IPS-20b (cell line): ENCODE measurements around the gene SPACA7.

Source experiments
- H3K27ac ChIP-seq: one replicate; pipeline ENCODE4 v1.5.1; 2013; ENCODE audit warnings: low read length
- H3K27me3 ChIP-seq: 2 replicates; pipeline ENCODE4 v1.6.1; 2013; ENCODE audit warnings: mild to moderate bottlenecking, low read length, inconsistent platforms; ENCODE audit not compliant: insufficient read depth
- H3K36me3 ChIP-seq: 2 replicates; pipeline ENCODE4 v1.6.1; 2013; ENCODE audit warnings: low read depth, mild to moderate bottlenecking, inconsistent platforms, low read length, moderate library complexity; ENCODE audit not compliant: insufficient read depth
- H3K4me1 ChIP-seq: 2 replicates; pipeline ENCODE4 v1.6.1; 2013; ENCODE audit warnings: mild to moderate bottlenecking, control low read depth, inconsistent platforms, low read length, moderate library complexity; ENCODE audit not compliant: insufficient read depth
- H3K4me3 ChIP-seq: 2 replicates; pipeline ENCODE4 v1.5.1; 2013; ENCODE audit warnings: mild to moderate bottlenecking, low read length, inconsistent platforms
- H3K9ac ChIP-seq: 2 replicates; pipeline ENCODE4 v1.6.1; 2013; ENCODE audit warnings: low read depth, mild to moderate bottlenecking, inconsistent platforms, low read length, moderate library complexity
- H3K9me3 ChIP-seq: 2 replicates; pipeline ENCODE4 v1.6.1; 2013; ENCODE audit warnings: mild to moderate bottlenecking, low read depth, low read length, inconsistent platforms; ENCODE audit not compliant: insufficient read depth

SPACA7 gene

DNA sequence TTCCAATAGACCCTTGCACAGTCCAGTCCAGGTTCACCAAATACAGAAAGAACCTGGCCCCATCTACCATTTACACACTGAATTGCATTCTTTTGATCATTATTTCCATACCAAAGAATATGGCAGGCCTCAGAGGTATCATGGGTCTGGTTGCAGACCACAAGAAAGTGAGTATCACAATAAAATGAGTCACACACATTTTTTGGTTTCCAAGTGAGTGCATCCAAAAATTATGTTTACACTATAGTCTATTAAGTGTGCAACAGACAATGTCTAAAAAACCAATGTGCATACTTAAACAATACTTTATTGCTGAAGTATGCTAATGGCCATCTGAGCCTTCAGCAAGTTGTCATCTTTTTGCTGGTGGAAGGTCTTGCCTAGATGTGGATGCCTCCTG is 105.3 kb downstream of the SPACA7 start:
- Histone ChIP-seq H3K27ac (no peak overlapping the region), H3K36me3 (peaks cover 11% of the 10 kb centered on the region), H3K4me3 (no peak overlapping the region), H3K27me3 (no peaks in the 10 kb centered on the region), H3K9ac (no peak overlapping the region), H3K4me1 (no peaks in the 10 kb centered on the region), H3K9me3 (no peaks in the 10 kb centered on the region)

DNA sequence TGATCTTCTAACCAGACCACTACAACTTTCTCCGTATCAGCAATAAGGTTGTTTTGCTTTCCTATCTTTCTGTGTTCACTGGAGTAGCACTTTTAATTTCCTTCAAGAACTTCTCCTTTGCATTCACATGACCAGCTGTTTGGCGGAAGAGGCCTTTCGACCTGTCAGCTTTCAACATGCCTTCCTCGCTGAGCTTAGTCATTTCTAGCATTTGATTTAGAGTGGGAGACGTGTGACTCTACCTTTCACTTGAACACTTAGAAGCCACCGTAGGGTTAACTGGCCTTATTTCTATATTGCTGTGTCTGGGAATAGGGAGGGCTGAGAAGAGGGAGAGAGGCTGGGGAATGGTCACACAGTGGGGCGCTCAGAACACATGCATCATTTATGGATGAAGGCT is 107.1 kb downstream of the SPACA7 start:
- H3K36me3 ChIP-seq: peaks cover 20% of the 10 kb centered on the region
- H3K27me3 ChIP-seq: no peaks in the 10 kb centered on the region
- no peak overlapping the region for H3K4me3 ChIP-seq
- no peak overlapping the region for H3K9ac ChIP-seq
- no peaks in the 10 kb centered on the region for H3K4me1 ChIP-seq
- no peaks in the 10 kb centered on the region for H3K9me3 ChIP-seq
- H3K27ac ChIP-seq: no peak overlapping the region
